GM21825 (cell line): ENCODE measurements around the gene KCNIP1.

Experiments
- ATAC-seq: cut with Tn5 transposase; IDR thresholded peaks from one replicate; pipeline ENCODE4 v1.9.1; 2021; ENCODE audit warnings: mild to moderate bottlenecking, moderate library complexity; ENCODE audit not compliant: unreplicated experiment

Gene KCNIP1

GRCh38 chr5:170508036-170508435, 4.2 kb downstream of the KCNIP1 start:
- ATAC-seq = no peak

DNA sequence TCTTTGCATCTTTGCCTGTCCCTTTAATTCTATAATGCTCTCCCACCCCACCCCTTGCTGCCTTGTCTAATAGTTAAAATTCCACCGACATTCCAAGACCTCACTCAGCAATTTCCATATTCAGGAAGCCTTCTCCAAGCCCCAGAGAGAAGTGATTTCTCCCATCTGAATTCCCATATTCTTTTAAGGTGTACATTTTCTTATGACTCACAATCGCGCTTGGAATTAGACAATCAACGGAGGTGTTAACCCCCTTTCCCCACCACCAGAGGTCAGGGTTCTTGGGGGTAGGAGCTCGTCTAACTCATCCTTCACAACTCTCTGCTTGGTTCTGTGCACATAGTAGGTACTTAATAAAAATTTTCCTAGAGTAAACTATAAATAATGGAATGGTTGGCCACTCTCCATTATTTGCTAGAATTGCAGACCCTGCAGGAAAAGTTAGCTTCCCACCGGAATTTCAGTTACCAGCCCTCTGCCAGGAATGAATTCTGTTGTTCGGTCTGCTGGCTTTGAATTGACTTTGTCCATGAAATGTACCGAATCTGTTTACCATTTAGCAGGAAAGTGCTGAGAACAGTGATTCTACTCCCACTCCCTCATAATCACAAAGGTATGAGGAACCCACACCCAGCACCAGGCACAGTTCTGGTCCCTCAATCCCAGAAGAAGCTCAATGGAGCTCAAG, 5.0 kb downstream of the KCNIP1 start:
- ATAC-seq = no peak

- ATAC-seq = no peak
Observed at GRCh38 chr5:170509348-170509660, 5.5 kb downstream of the KCNIP1 start.

GRCh38 chr5:170510126-170510525, 6.3 kb downstream of the KCNIP1 start:
- no peak for ATAC-seq

- ATAC-seq = no peak
Observed at GRCh38 chr5:170510559-170510958, 6.7 kb downstream of the KCNIP1 start.

- no peak for ATAC-seq
Observed at GRCh38 chr5:170511551-170512258, 7.9 kb downstream of the KCNIP1 start.

DNA sequence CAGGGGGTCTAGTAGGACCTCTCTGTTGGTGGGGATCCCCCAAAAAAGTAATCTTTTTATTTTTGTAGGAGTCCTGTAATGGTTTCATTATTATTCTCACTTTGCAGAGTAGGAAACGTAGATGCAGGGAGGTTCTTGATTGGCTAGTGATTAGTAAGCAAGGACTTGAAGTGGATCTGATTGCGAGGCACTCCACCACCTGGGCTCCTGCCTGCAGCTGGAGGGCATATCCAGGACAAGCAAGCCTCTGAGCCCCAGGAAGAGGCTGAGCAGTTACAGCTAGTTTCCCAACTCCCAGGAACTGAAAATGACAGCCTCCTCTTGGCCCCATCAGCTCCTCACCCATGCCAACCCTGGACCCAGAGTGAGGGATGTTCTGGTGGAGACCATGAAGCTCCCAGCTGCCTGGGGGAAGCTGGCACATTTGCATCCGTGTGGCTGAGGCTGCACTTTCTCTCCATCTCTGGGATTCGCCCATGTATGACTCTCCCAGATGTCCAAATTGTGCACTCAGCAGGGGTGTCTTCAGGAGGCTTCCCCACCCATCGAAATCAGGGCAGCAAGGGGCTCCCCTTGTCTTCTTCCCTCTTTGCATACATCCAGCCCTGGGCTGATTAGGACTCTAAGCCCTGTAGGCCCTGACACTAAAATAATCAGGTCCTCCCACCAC, 10.2 kb downstream of the KCNIP1 start:
- no peak for ATAC-seq

DNA sequence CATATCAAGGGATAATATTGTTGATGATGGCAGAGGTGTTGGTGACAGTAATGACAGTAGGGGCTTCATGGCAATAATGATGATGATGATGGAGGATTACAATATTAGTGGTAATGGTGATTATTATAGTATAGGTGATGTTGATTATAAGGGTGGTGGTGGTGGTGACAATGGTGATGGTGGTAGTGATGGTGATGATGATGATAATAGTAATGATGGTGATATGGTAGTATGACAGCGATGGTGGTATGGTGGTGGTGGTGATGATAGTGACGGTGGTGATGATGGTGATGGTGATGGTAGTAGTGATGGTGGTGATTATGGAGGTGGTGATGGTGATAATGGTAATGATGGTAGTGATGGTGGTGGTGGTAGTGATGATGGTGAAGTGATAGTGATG, 13.6 kb downstream of the KCNIP1 start:
- no peak for ATAC-seq

GRCh38 chr5:170518277-170518676, 14.5 kb downstream of the KCNIP1 start:
- ATAC-seq = no peak

- no peak for ATAC-seq
Observed at GRCh38 chr5:170519549-170519948, 15.7 kb downstream of the KCNIP1 start.

DNA sequence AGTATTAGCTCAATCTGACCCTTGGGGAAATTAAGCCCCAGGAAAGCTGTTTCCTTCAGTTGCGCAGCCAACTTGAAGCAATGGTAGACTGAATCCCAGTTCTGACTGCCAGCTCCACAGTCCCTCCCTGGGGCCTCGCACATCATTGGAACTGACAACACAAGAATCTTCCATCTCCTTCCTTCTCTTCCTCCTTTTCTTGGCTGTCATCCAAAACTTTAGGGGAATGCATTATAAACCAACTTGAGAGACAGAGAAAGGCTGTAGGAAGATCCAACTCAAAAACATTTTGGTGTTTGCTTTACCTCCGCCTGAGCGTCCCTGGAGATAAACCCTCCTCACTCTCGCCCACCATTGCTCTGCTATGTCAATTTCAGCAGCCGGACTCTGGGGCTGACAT, 16.6 kb downstream of the KCNIP1 start:
- no peak for ATAC-seq

DNA sequence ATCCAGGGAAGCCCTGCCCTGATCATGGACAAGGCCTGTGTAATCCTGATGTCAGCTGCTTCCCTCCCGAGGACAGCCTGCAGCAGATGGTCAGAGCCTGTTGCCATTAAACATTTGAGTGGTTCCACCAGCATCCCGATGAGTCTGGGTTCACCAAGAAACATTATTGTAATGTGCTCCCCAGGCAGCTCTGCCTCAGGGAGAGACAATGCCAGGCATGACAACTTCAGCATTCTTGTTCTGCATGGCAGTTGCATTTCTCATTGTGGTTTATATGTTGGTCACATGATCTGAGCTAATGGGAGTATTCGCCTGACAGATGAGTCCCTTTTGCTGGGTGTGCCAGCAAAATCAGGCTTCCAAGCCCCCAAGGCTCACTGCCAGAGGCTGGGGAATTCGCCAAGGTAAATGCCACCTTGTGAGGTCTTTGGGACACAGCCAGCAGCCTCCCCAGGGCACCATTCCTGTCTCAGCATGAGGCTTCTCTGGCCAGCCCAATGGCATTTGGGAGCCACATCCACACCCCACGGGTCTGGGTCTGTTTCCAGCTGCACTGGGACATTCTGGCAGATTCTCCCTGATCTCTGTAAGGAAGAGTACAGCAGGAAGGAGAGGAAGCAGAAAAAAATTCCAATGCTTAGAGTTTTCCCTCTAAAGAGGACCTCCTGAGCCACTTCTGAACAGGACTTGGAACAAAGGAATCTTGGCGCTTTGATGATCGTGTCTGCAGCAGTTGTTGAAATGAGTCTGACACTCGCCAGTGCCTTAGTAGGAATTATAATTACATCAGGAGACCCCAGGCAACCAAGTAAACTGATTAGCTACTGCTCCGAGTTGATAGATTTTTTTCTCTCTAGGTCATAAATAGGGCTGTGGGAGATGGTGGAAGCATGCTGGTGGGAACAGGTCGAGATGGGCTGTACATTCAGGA, 18.7 kb downstream of the KCNIP1 start:
- ATAC-seq = no peak

GRCh38 chr5:170523142-170523551, 19.3 kb downstream of the KCNIP1 start:
- no peak for ATAC-seq

- ATAC-seq = no peak
Observed at GRCh38 chr5:170523830-170524229, 20.0 kb downstream of the KCNIP1 start.

- no peak for ATAC-seq
Observed at GRCh38 chr5:170524576-170524975, 20.8 kb downstream of the KCNIP1 start.

GRCh38 chr5:170525470-170526211, 21.8 kb downstream of the KCNIP1 start:
- no peak for ATAC-seq

DNA sequence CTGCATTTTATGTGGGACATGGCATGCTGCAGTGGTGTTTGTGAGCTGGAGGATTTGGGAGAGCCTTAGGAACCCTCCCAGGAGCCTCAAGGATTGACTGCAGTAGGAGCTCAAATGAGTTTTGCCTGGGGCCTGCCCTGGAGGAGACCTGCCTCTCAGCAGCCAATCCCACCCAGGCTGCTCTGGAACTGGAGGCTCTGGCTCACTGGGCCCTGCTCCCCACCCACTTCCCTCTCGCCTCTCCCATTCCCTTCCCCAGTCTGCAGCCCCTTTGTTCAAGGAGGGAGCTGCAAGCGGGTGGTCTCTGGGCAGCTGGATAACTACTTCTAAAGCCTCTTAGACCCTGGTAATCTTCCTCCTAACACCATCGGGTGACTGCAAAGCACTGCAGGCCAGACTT, 24.2 kb downstream of the KCNIP1 start:
- ATAC-seq = no peak

GRCh38 chr5:170528976-170529375, 25.2 kb downstream of the KCNIP1 start:
- ATAC-seq = no peak

GRCh38 chr5:170532935-170533334, 29.1 kb downstream of the KCNIP1 start:
- ATAC-seq = no peak

DNA sequence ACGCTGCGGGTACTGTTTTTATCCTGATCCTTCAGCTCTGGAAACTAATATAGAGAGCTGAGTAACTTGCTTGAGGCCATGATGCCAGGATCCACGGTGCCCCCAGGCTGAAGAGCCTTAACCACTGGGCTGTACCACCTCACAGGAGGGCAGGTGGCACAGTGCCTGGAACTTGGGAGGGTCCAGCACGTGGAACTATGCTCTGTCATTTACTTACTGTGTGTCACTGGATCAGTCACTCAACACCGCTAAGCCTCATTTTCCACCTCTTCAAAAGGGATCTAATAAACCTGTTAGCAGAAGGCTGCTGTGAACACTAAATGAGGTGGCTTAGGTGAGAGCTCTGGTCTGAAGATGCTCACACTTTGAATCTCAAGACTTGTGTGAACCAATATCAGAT, 29.6 kb downstream of the KCNIP1 start:
- no peak for ATAC-seq

DNA sequence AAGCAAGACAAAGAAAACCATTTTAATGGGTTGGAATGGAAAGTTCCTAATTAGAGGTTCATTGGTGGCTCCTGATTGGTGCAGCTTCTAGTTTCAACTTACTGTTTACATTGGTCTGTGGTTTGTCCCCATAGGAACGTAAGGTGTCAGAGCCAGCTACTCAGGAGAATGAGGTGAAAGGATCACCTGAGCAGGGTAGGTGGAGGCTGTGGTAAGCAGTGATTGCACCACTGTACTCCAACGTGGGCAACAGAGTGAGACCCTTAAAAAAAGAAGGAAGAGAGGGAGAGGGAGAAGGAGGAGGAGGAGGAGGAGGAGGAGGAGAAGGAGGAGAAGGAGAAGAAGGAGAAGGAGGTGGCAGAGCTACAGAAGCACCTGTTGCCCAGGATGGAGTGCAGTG, 30.4 kb downstream of the KCNIP1 start:
- no peak for ATAC-seq
